Measurements from ENCODE around the gene SLC25A22. TPM values are rescaled to one million over a fixed set of nuclear protein-coding genes. Genes with fewer than 3 reads are reported as not detected.
A peak's percentile ranks its signal among the peaks of the same experiment; 100 is the strongest.

The SLC25A22 gene
- total RNA-seq, 4 donors from 2014 or later = 6.0 to 28.3 (median 9.7) TPM

DNA sequence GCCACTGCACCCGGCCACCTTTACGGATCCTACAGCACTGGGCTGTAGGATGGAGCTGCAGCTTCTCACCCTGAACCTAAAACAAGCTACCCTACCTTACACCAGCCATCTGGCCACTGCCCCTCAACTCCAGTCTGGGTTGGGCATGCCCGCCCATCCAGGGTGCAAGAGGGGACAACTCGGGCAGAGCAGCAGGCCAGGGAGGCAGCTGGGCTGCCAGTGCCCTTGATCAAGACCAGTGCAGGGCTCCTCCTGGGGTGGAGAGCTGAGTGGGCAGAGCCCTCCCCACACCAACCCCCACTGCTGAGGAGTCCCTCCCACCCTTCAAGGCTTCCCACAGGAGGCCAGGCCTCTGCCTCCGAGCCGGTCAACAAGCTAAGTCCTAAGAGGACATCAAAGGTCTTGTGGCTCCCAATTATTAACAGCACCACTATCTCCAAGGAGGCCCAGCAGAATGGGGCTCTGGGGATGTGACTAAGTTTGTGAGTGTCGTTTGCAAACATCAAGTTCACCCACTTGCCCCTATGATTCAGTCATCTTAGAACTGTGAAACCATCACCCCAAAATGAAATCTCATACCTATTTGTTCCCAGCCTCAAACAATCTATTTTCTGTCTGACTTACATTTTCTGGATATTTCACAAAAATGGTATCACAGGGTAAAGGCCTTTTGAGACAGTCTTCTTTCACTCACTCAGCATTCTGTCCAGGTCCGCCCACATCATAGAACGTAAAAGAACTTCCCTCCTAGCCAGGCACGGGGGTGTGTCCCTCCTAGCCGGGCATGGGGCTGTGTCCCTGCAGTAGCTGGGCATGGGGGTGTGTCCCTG is 31.8 kb downstream of the SLC25A22 start:
- in situ Hi-C loops (cut with MboI; ENCODE audit: low pct_ligation_motif_present in 1 of 4, low pct_unique_long_range_greater_than_20kb in 1 of 4, low sequenced_read_pairs in 3 of 4) = no loop called here
- WGBS, 2 donors (ENCODE audit: low coverage in 1 of 2) = 79 to 84% methylated on average over 4 to 11 of the region's 11 CpGs
- Histone ChIP-seq H3K36me3 (peaks cover 0 to 26% (median 11%) of the 10 kb centered on the region in 4 donors), H3K27me3 (no peaks in the 10 kb centered on the region), H3K9me3 (no peaks in the 10 kb centered on the region), H3K4me3 (no peak overlapping the region), H3K4me1 (peaks cover 3 to 13% (median 11%) of the 10 kb centered on the region in 4 donors), H3K27ac (no peak overlapping the region)
- DNase-seq = no peak
- intact Hi-C loops (cut with DNase I; ENCODE audit: low total_unique reads) = no loop called here
- TF ChIP-seq POLR2A (IDR thresholded peaks at IDR 0.05) (no peak), EP300 (IDR thresholded peaks at IDR 0.05; ENCODE audit: low read depth) (no peak), CTCF (IDR thresholded peaks at IDR 0.05) (no peak), POLR2AphosphoS5 (IDR thresholded peaks at IDR 0.05) (no peak)

DNA sequence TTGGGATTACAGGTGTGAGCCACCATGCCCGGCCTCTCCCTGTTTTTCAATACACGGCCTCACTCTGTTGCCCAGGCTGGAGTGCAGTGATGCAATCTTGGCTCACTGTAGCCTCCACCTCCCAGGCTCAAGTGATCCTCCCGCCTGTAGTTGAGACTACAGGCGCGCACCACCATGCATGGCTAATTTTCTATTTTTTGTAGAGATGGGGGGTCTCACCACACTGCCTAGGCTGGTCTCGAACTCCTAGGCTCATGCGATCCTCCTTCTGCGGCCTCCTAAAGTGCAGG is 32.3 kb downstream of the SLC25A22 start:
- intact Hi-C loops (cut with DNase I; ENCODE audit: low total_unique reads) (no loop called here), in situ Hi-C loops (cut with MboI; ENCODE audit: low pct_ligation_motif_present in 1 of 4, low pct_unique_long_range_greater_than_20kb in 1 of 4, low sequenced_read_pairs in 3 of 4) (no loop called here)
- peaks cover 0 to 22% (median 12%) of the 10 kb centered on the region in 4 donors for H3K36me3 ChIP-seq
- peaks cover 3 to 13% (median 11%) of the 10 kb centered on the region in 4 donors for H3K4me1 ChIP-seq
- no peak overlapping the region for H3K27ac ChIP-seq
- no peaks in the 10 kb centered on the region for H3K27me3 ChIP-seq
- H3K4me3 ChIP-seq = no peak overlapping the region
- DNase-seq = no peak
- TF ChIP-seq EP300 (IDR thresholded peaks at IDR 0.05; ENCODE audit: low read depth) (no peak), POLR2AphosphoS5 (IDR thresholded peaks at IDR 0.05) (no peak), CTCF (IDR thresholded peaks at IDR 0.05) (no peak), POLR2A (IDR thresholded peaks at IDR 0.05) (no peak)
- 97% methylated on average over 8 of the region's 8 CpGs; no CpG with 5 or more reads in 1 of the 2 donors for WGBS, 2 donors (ENCODE audit: low coverage in 1 of 2)
- no peaks in the 10 kb centered on the region for H3K9me3 ChIP-seq

- H3K36me3 ChIP-seq = peaks cover 0 to 22% (median 15%) of the 10 kb centered on the region in 4 donors
- 61 to 75% methylated on average over 8 to 19 of the region's 19 CpGs for WGBS, 2 donors (ENCODE audit: low coverage in 1 of 2)
- no peak overlapping the region for H3K4me3 ChIP-seq
- TF ChIP-seq CTCF (IDR thresholded peaks at IDR 0.05) (peak; percentile 51 to 70 (median 59)), POLR2AphosphoS5 (IDR thresholded peaks at IDR 0.05) (no peak)
- H3K9me3 ChIP-seq = no peaks in the 10 kb centered on the region
- H3K27ac ChIP-seq = no peak overlapping the region
- H3K4me1 ChIP-seq = peaks cover 3 to 13% (median 11%) of the 10 kb centered on the region in 4 donors
- intact Hi-C loops (cut with DNase I; ENCODE audit: low total_unique reads) (no loop called here), in situ Hi-C loops (cut with MboI; ENCODE audit: low pct_ligation_motif_present in 1 of 4, low pct_unique_long_range_greater_than_20kb in 1 of 4, low sequenced_read_pairs in 3 of 4) (no loop called here)
- no peaks in the 10 kb centered on the region for H3K27me3 ChIP-seq
- DNase-seq = peak; percentile 56
Observed at GRCh38 chr11:765025-765801, 32.9 kb downstream of the SLC25A22 start.

GRCh38 chr11:764322-765024 is 33.6 kb downstream of the SLC25A22 start:
- TF ChIP-seq POLR2AphosphoS5 (IDR thresholded peaks at IDR 0.05) (no peak), CTCF (IDR thresholded peaks at IDR 0.05) (no peak), EP300 (IDR thresholded peaks at IDR 0.05; ENCODE audit: low read depth) (no peak), POLR2A (IDR thresholded peaks at IDR 0.05) (no peak)
- Histone ChIP-seq H3K4me1 (peaks cover 3 to 13% (median 11%) of the 10 kb centered on the region in 4 donors), H3K27me3 (no peaks in the 10 kb centered on the region), H3K27ac (no peak overlapping the region), H3K4me3 (no peak overlapping the region), H3K9me3 (no peaks in the 10 kb centered on the region), H3K36me3 (peaks cover 0 to 29% (median 18%) of the 10 kb centered on the region in 4 donors)
- WGBS, 2 donors (ENCODE audit: low coverage in 1 of 2) = 85% methylated on average over 18 of the region's 18 CpGs; no CpG with 5 or more reads in 1 of the 2 donors
- in situ Hi-C loops (cut with MboI; ENCODE audit: low pct_ligation_motif_present in 1 of 4, low pct_unique_long_range_greater_than_20kb in 1 of 4, low sequenced_read_pairs in 3 of 4) (no loop called here), intact Hi-C loops (cut with DNase I; ENCODE audit: low total_unique reads) (no loop called here)
- DNase-seq = no peak
